COLO668 (cell line): ENCODE results near the gene PPARA.
A peak's percentile ranks its signal among the peaks of the same experiment; 100 is the strongest.
"Not testable (repeated sequence)": the region's sequence is repeated elsewhere in the genome, so short reads cannot be mapped to it uniquely, and the experiment has no call there.

Source experiments
- DNase-seq: peaks from one replicate; lab custom pipeline; 2025; ENCODE audit not compliant: unreplicated experiment; lab: John Stamatoyannopoulos, UW

PPARA gene

GRCh38 chr22:46240506-46240905 is 90.2 kb downstream of the PPARA start:
- DNase-seq: no peak

GRCh38 chr22:46240907-46241306 is 90.6 kb downstream of the PPARA start:
- no peak for DNase-seq

GRCh38 chr22:46241396-46242007 is 91.2 kb downstream of the PPARA start:
- no peak for DNase-seq

- no peak for DNase-seq
Observed at GRCh38 chr22:46242076-46242475, 91.8 kb downstream of the PPARA start.

- DNase-seq: no peak
Observed at GRCh38 chr22:46244771-46245170, 94.4 kb downstream of the PPARA start.

GRCh38 chr22:46245511-46245910 is 95.2 kb downstream of the PPARA start:
- DNase-seq: no peak

GRCh38 chr22:46246178-46246577 is 95.9 kb downstream of the PPARA start:
- no peak for DNase-seq

- no peak for DNase-seq
Observed at GRCh38 chr22:46247443-46247975, 97.2 kb downstream of the PPARA start.

GRCh38 chr22:46250035-46250782 is 99.9 kb downstream of the PPARA start, which contains the start of gene CDPF1:
TSS of gene CDPF1 (minus strand) at chr22:46250293. CDS start at chr22:46248284, 2,009 bp downstream.
- DNase-seq: peak; percentile 95

- DNase-seq: peak; percentile 54
Observed at GRCh38 chr22:46250783-46251125, 100.4 kb downstream of the PPARA start.

GRCh38 chr22:46251266-46251665 is 100.9 kb downstream of the PPARA start:
- no peak for DNase-seq

- no peak for DNase-seq
Observed at GRCh38 chr22:46251816-46252380, 101.6 kb downstream of the PPARA start.

- no peak for DNase-seq
Observed at GRCh38 chr22:46256358-46256958, 106.1 kb downstream of the PPARA start.

- DNase-seq: no peak
Observed at GRCh38 chr22:46259374-46259773, 109.0 kb downstream of the PPARA start.

GRCh38 chr22:46260038-46260437 is 109.7 kb downstream of the PPARA start:
- no peak for DNase-seq

- DNase-seq: peak; percentile 92
Observed at GRCh38 chr22:46262449-46263215, 112.3 kb downstream of the PPARA start.

- DNase-seq: no peak
Observed at GRCh38 chr22:46263216-46263590, 112.9 kb downstream of the PPARA start, which contains the start of gene PKDREJ. TSS of gene PKDREJ (minus strand) at chr22:46263343. CDS start at chr22:46263322, 21 bp downstream.

- not testable (repeated sequence) for DNase-seq
Observed at GRCh38 chr22:46264520-46264919, 114.2 kb downstream of the PPARA start.

GRCh38 chr22:46265627-46266026 is 115.3 kb downstream of the PPARA start:
- not testable (repeated sequence) for DNase-seq

GRCh38 chr22:46267431-46268279 is 117.3 kb downstream of the PPARA start, which contains the start of gene TTC38:
TSS of gene TTC38 (plus strand) at chr22:46268008. CDS start at chr22:46268040, 32 bp downstream.
- peak; percentile 63 for DNase-seq
